Stimulated activated naive CD4-positive, alpha-beta T cell (primary cell): ENCODE data around the gene FNIP1.
"Not testable (repeated sequence)": the region's sequence is repeated elsewhere in the genome, so short reads cannot be mapped to it uniquely, and the experiment has no call there.

Experiments used
- DNase-seq, 6 experiments: peaks; one replicate each; lab custom pipeline; 2025; lab: John Stamatoyannopoulos, UW

The FNIP1 gene

GRCh38 chr5:131637694-131638093 lies 159.1 kb downstream of the FNIP1 start:
- DNase-seq: no peak

GRCh38 chr5:131635684-131636572 lies 160.9 kb downstream of the FNIP1 start:
- DNase-seq: peak in 4 of 6 experiments; percentile 52 to 63 (median 60)

- peak; percentile 95 to 99 (median 98) for DNase-seq
These were observed 161.7 kb downstream of the FNIP1 start, which contains the start of gene RAPGEF6 for GRCh38 chr5:131634996-131635683. TSS of gene RAPGEF6 (minus strand) at chr5:131635229. CDS start at chr5:131635030, 199 bp downstream.

GRCh38 chr5:131634666-131634995 lies 162.2 kb downstream of the FNIP1 start:
- peak in 3 of 6 experiments; percentile 48 to 80 (median 60) for DNase-seq

- DNase-seq: no peak
These were observed 162.6 kb downstream of the FNIP1 start for GRCh38 chr5:131634238-131634637.

- DNase-seq: no peak
These were observed 163.0 kb downstream of the FNIP1 start for GRCh38 chr5:131633830-131634229.

- DNase-seq: no peak
These were observed 165.9 kb downstream of the FNIP1 start for GRCh38 chr5:131630963-131631350.

- DNase-seq: no peak
These were observed 166.4 kb downstream of the FNIP1 start for GRCh38 chr5:131630208-131630962.

GRCh38 chr5:131628990-131629389 lies 167.8 kb downstream of the FNIP1 start:
- DNase-seq: no peak

- no peak for DNase-seq
These were observed 169.5 kb downstream of the FNIP1 start for GRCh38 chr5:131627207-131627865.

GRCh38 chr5:131622633-131623032 lies 174.2 kb downstream of the FNIP1 start:
- DNase-seq: no peak

GRCh38 chr5:131621164-131621563 lies 175.7 kb downstream of the FNIP1 start:
- not testable (repeated sequence) for DNase-seq

- no peak for DNase-seq
These were observed 177.7 kb downstream of the FNIP1 start for GRCh38 chr5:131619102-131619501.

- DNase-seq: no peak
These were observed 179.5 kb downstream of the FNIP1 start for GRCh38 chr5:131617140-131617822.

- DNase-seq: no peak
These were observed 180.9 kb downstream of the FNIP1 start for GRCh38 chr5:131615957-131616356.

GRCh38 chr5:131613423-131613822 lies 183.4 kb downstream of the FNIP1 start:
- DNase-seq: no peak

- DNase-seq: no peak
These were observed 185.8 kb downstream of the FNIP1 start for GRCh38 chr5:131611064-131611381.

GRCh38 chr5:131610198-131611063 lies 186.4 kb downstream of the FNIP1 start:
- DNase-seq: no peak

- no peak for DNase-seq
These were observed 187.0 kb downstream of the FNIP1 start for GRCh38 chr5:131609774-131610173.

GRCh38 chr5:131608597-131608996 lies 188.2 kb downstream of the FNIP1 start:
- DNase-seq: no peak
